Erythroblast (primary cell): Measurements from ENCODE around the gene MYO5C.

Source experiments
- GATA1 ChIP-seq: IDR thresholded peaks from 2 replicates; pipeline ENCODE4 v1.6.1; 2011; ENCODE audit warnings: low read depth, mild to moderate bottlenecking, control low read depth, low read length, moderate library complexity
- POLR2A ChIP-seq: IDR thresholded peaks from 2 replicates; pipeline ENCODE4 v1.6.1; 2011; ENCODE audit warnings: mild to moderate bottlenecking, low read length

- TF ChIP-seq POLR2A (no peak), GATA1 (no peak)
Measured at GRCh38 chr15:52329987-52330386, 34.4 kb upstream of the MYO5C start.
